ENCODE results near the gene FMN1.

DNA sequence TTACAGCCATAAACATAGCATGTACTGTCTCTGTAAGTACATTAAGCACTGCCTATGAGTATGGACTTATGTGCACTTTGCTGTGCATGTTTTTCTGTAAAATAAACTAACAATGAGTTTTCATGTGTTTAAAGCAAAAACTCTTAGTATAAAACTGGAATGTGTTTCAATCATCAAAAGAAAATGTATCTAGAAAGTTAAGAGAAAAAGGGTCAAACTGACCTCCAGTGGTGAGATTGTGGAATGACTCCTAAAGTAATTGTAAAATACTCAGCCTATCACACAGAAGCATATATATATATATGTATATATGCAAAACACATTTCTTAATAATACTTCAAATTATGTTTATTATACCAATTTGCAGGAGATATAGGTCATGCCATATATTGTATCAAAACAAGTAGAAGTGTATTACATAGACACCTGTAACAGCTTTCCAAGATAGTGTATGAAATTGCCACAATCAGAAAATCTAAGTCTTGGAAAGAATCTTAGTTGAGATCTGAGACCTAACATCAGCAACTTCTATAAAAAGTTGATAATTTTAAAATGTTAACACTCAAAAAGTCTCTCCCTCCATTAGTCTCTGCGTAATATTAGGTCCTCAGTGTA is 199.6 kb downstream of the FMN1 start:
- TF ChIP-seq EZH2 (IDR thresholded peaks at IDR 0.05; ENCODE audit: low read length, unreplicated experiment), result no peak
- no peak for TF ChIP-seq EZH2phosphoT487 (IDR thresholded peaks at IDR 0.05; ENCODE audit: borderline replicate concordance, low read length)
- TF ChIP-seq, protein P1, sequence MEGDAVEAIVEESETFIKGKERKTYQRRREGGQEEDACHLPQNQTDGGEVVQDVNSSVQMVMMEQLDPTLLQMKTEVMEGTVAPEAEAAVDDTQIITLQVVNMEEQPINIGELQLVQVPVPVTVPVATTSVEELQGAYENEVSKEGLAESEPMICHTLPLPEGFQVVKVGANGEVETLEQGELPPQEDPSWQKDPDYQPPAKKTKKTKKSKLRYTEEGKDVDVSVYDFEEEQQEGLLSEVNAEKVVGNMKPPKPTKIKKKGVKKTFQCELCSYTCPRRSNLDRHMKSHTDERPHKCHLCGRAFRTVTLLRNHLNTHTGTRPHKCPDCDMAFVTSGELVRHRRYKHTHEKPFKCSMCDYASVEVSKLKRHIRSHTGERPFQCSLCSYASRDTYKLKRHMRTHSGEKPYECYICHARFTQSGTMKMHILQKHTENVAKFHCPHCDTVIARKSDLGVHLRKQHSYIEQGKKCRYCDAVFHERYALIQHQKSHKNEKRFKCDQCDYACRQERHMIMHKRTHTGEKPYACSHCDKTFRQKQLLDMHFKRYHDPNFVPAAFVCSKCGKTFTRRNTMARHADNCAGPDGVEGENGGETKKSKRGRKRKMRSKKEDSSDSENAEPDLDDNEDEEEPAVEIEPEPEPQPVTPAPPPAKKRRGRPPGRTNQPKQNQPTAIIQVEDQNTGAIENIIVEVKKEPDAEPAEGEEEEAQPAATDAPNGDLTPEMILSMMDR (conservative IDR thresholded peaks at IDR 0.05; ENCODE audit: low read depth, low read length), result peak; percentile 81

All from PC-3 (cell line).